GM12801 (cell line): ENCODE results near the gene NPAS3.

Experiments used
- TF ChIP-seq, protein P1 (sequence below): IDR thresholded peaks from one replicate; pipeline ENCODE4 v1.5.1; 2011; ENCODE audit warnings: control low read depth; ENCODE audit not compliant: insufficient read length; ENCODE audit errors: extremely low read depth

Gene NPAS3

DNA sequence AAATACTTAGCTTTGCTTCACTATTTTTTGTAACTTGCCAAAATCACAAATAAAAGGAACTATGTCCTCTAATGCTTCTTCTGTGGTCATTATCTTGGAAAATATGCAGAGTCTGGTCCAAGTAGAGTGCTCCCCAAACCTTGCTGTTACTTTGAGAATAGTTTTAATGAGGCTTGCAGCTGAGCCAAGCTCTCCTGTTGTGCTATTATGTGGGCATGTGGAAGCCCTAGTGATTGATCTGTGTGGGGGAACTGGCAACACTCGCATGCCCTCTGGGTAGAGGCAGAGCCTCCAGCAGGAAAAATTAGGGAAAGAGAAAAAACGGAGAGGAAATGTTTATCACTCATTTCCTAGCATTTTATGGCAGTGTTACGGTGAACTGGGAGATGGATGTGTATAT, 539.1 kb downstream of the NPAS3 start:
- TF ChIP-seq, protein P1, sequence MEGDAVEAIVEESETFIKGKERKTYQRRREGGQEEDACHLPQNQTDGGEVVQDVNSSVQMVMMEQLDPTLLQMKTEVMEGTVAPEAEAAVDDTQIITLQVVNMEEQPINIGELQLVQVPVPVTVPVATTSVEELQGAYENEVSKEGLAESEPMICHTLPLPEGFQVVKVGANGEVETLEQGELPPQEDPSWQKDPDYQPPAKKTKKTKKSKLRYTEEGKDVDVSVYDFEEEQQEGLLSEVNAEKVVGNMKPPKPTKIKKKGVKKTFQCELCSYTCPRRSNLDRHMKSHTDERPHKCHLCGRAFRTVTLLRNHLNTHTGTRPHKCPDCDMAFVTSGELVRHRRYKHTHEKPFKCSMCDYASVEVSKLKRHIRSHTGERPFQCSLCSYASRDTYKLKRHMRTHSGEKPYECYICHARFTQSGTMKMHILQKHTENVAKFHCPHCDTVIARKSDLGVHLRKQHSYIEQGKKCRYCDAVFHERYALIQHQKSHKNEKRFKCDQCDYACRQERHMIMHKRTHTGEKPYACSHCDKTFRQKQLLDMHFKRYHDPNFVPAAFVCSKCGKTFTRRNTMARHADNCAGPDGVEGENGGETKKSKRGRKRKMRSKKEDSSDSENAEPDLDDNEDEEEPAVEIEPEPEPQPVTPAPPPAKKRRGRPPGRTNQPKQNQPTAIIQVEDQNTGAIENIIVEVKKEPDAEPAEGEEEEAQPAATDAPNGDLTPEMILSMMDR: no peak

DNA sequence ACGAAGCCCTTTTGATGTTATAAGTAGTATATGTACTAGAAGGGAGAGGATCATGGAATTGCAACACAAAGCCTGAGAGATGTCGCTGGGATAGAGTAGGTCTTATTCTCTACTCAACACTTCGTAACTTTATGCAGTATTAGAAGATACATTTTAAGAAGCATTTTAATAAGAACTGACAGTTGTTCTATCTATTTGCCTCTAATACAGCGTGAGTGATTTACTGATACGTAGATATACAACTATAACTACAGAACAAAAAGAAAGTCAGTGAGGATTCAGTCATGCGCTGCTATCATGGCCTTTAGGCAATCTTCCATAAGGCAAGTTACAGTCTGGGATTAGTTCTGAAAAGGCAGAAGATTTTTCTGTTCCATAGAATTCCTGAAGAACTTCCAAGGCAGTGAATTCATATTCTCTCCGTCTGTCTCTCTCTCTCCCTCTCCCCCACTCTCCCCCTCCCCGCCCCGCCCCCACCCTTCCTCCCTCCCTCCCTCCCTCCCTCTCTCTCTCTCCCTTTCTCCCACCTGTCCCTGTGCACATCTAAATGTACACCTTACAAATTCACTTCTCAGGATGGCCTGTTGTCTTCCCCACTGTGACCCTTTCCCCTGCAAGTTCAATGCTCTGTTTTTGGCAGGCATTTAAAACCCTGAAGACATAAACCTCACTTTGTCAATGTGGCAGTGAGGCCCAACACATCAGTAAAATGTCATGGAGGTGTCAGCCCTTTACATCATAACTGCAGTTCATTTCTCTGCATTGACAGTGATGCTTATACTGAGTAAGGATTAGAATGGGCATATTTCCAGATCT, 541.6 kb downstream of the NPAS3 start:
- TF ChIP-seq, protein P1: no peak

DNA sequence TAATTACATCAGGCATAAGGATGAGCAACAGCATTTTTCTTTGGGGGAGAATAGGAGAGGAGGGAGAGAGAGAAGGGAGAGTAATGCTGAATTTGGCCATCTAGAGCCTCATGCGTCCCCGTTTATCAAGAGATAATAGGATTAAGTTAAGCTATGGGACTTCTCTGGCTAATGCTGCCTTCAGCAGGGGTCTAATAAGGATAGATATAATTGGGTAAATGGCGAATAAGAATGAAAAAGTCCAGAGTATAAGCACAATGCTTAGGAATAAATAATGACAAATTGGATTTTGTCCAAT, 542.2 kb downstream of the NPAS3 start:
- TF ChIP-seq, protein P1: no peak

DNA sequence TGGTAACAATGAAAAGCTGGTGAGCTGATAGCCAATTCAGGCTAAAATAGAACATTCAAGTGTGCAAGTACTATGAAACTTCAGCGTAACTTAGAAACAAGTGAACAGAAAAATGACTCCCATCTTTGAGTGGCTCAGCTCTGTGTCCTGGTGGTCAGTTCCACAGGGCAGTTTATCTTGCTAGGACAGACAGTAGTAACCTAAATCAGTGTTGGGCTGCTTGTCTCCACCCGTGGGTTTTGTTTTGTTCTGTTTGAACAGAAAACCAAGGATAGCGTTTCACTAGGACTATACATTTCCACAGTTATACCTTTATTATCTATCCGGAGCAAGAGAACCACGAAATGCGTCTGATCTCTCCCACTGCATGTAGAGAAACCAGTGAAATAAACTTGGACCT, 544.4 kb downstream of the NPAS3 start:
- TF ChIP-seq, protein P1: no peak

DNA sequence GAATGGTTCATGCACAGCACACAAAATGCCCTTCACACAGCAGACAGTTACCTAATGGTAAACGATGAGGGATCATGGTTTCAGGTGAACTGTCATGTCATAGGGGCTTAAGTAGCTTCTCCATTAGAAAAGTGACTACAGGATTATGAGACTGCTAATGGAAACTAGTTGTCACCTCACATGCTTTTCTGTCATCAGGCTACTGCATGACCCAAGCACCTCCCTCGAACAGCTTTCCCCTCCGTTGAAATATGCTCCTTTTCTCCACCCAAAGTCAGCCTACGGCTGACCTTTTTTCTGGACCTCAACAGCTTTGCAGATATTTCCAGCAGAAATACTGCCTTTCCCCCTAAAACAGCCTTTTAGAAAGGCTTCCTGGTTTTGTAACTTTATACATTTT, 544.9 kb downstream of the NPAS3 start:
- TF ChIP-seq, protein P1: no peak

DNA sequence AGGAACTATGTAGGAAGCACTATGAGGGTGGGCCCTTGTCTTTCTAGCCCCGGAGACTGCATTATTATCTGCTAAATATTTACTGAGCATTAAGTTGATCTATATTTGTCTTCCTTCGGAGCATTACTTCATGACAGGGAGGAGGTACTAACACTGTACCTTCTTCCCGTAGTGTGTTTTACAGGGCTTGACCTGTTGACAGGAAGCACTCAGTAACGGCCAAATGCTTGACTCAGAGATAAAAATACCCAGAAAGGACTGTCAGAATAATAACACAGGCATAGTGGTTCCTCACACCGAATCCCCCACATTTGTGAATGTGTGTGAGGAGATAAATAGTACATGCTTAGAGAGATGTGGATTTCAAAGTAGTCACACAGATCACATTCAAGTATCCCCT, 545.6 kb downstream of the NPAS3 start:
- TF ChIP-seq, protein P1: no peak

DNA sequence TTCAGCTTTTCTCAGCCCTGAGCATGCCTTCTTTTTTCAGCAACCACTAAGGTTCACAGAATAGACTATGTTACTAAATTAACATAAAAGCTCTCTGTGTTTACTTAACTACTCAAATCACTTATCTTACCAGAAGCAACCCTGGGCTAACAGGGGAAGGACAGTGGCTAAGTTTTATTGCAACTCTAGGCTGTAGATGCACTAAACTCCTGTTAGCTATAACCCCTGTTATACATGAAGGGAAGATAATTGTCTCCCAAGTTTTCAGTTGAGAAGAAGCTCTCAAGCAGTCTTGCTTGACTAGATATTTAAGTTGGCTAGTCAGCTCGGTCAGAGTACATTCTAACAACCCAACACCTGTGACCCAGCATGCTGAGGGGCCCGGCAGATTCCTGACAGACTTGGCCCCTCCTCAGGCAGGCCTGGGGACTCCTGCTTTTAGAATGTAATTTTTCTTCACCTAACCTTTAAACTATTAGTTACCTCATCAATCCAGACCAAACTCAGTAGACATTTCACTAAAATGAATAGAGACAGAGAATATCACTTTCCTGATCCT, 547.7 kb downstream of the NPAS3 start:
- TF ChIP-seq, protein P1: no peak
